Skeletal muscle cell (primary cell): Measurements from ENCODE around the gene IRX2.

Experiments
- DNase-seq: peaks from one replicate; pipeline ENCODE4 v3.0.0-alpha.2; 2010; ENCODE audit warnings: low read depth
- H3K4me3 ChIP-seq: 2 replicates; pipeline ENCODE4 v1.5.1; 2011; ENCODE audit warnings: low read depth, mild to moderate bottlenecking, control low read depth, low read length, moderate library complexity

Gene IRX2

DNA sequence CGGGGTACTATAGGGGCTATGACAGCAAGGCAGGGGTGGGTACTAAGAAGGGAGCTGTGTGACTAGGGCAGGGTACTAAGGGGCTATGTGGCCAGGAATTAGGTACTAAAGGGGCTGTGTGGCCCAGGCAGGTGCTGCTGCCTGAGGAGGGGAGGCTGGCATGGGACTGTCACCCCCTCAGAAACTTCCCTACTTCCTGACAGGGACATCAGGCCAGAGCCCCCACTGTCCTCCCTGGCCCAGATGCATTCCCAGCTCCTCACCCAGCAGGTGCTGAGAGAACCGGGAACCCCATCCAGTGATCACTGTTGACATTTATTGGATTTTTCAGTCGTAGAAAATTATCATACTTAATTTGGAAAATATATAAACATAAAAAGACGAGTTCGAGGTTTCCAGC is 26.6 kb downstream of the IRX2 start:
- H3K4me3 ChIP-seq, result no peak overlapping the region
- no peak for DNase-seq

DNA sequence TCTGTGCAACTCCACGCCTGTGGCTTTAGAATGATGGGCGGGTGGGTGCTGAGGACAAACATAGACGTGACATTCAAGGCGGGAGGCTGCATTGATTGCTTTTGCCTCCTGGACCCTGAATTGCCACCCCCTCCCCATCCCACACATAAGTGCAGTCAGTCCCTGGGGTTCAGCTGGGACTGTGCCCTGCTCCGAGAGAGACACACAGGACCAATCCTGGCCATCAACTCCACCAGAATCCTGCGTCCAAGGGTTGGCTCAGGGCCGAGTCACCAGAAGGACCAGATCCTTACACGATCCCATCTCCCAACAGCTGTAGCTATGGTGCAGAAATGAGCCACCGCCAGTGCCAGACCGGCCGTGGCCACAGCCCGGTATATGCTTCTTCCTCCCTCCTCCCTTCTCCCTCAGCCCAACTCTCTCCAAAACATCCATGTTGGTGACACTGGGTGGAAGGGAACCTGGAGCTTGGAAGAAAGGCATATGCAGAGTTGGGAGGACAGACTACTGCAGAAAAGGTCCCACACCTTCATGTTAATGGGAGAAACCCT is 27.4 kb downstream of the IRX2 start:
- H3K4me3 ChIP-seq, result no peak overlapping the region
- DNase-seq, result no peak

DNA sequence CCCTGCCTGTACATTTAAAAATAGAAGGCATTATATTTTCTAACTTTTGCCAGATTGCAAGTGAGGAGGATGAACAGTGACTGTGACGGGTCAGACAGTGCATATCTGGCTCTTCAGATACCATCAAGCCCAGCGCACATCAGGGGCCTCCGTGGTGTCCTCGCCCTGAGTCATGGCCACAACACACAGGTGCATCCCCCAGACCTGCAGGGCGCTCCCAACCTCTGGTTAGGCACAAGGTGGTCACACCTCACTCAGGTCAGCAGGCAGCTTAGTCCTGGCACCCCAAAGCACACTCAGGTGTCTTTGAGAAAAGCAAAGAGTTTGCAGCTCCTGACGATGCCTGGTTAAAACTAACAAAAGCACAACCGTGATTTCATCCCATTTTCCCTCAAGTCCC is 28.6 kb downstream of the IRX2 start:
- no peak overlapping the region for H3K4me3 ChIP-seq
- no peak for DNase-seq

DNA sequence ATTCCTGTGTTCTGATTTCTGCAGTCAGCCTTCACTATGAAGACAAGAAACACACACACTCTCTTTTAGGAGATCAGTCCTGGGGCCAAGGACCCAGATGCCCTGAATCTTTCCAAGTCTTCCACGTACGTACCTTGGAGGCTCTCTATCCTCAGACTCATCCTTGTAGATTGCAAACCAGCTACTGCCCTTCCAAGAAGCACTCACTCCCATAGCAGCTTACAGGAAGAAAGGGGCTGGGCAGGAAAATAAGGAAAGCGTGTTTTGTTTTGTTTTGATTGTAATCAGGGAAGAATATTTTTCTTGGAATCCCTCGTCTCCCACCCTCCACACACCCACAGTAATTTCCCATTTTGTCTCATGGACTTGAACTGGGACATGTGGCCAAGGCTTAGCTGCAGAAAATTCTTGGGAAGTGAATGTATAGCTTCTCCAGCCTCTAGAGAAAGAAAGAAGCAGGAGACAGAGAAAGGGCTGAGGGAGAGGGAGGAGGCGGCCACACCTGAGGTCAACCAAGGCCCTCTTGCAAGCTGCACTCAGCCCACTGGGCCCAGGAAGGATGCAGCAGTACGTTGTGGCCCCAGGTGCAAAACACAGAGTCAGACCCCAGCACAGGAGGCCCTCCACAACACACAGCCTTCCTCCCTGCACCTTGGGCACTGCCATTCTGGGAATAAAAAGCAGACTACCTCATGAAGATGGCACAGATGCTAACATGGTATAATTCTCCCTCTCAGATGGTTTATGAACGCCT is 29.9 kb downstream of the IRX2 start:
- no peak overlapping the region for H3K4me3 ChIP-seq
- no peak for DNase-seq

DNA sequence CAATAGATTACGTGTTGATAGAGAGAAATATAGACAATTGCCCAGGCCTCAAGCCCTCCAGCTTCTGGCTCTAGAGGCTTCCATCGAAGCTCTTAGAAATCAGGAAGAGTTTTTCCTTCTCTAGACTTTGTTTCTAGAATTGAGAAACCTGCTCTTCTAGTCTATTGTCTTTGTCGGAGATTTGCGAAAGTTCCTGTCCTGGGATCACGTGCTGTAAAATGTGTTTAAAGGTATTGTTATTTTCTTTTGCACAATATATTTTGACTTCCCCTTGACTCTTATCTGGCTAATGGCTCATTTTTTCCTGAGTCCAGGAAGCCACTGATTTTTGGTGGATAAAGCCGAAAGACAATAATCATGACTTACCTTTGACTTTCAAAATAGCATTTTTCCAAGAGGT is 32.1 kb downstream of the IRX2 start:
- DNase-seq, result no peak
- H3K4me3 ChIP-seq, result no peak overlapping the region

DNA sequence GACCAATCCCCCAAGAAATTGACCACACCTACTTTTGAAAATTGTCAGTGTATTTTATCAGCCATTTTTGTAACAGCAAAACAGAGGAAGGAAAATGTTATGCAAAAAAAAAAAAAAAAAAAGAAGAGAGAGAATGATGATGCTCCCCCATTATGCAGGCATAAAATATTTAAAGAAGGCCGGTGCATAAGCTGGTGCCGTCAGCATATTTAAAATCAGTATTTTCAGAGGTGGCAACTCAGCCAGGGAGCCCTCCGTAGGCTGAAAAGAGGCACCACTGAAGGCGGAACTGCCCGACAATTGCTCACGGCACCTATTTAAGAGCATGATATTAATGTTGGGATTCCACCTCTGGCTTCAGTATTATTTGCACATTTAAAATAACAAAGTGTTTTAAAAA is 33.4 kb downstream of the IRX2 start:
- no peak overlapping the region for H3K4me3 ChIP-seq
- DNase-seq, result no peak

DNA sequence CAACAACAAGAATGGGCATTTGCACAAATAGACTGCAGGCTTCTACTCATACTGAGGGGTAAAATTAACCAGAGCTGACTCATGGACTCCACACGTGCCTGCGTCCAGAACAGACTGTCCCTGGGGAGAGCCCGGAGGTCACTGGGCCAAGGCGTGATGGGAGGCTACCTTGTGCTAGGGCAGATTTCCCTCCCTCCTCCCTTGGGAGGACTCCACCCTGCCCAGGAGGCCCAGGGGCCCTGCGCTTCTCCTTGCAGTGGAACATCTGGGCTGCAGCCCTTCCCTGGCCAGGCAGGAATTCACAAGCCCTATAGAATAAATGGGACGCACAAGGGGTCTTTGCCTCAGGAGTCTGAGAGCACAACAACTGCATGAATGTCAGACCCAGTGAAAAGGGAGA is 35.6 kb downstream of the IRX2 start:
- H3K4me3 ChIP-seq, result no peak overlapping the region
- DNase-seq, result no peak

DNA sequence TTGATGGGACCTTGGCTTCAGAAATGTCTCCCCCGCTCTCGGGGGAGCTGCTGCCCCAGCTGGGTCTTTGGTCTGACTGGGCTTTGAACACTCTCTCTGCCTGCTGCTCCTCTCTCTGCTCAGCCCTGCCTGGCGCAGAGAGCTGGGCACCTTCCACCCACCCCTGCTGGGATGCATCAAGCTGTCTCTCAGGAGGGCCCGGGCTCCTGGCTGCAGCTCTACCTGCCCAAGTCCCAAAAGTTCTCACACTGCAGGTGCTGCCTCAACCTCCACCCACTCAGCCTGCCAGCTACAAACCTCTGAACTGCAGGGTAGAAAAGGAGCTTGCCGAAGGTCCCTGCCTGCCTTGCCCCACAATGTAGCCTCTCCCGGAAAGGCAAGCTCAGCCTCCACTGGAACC is 36.7 kb downstream of the IRX2 start:
- H3K4me3 ChIP-seq, result no peak overlapping the region
- no peak for DNase-seq

DNA sequence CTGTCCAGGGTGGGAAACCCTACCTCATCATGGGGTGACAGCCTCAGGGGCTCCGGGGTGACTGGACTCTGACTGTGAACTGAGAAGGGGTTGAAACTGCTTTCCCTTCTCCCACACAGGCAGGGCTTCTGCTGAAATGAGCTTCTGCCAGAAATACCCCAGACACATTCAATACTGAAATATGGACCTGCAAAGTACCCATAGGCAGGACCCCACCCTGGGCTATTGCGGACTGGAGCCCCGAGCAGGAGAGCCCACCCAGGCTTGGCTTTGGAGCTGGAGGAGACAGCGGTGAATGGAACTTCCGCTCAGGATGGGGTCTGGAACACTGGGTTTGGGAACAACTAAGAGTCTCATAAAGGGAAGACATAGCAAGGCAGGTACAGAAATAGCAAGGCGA is 37.5 kb downstream of the IRX2 start:
- no peak for DNase-seq
- no peak overlapping the region for H3K4me3 ChIP-seq

DNA sequence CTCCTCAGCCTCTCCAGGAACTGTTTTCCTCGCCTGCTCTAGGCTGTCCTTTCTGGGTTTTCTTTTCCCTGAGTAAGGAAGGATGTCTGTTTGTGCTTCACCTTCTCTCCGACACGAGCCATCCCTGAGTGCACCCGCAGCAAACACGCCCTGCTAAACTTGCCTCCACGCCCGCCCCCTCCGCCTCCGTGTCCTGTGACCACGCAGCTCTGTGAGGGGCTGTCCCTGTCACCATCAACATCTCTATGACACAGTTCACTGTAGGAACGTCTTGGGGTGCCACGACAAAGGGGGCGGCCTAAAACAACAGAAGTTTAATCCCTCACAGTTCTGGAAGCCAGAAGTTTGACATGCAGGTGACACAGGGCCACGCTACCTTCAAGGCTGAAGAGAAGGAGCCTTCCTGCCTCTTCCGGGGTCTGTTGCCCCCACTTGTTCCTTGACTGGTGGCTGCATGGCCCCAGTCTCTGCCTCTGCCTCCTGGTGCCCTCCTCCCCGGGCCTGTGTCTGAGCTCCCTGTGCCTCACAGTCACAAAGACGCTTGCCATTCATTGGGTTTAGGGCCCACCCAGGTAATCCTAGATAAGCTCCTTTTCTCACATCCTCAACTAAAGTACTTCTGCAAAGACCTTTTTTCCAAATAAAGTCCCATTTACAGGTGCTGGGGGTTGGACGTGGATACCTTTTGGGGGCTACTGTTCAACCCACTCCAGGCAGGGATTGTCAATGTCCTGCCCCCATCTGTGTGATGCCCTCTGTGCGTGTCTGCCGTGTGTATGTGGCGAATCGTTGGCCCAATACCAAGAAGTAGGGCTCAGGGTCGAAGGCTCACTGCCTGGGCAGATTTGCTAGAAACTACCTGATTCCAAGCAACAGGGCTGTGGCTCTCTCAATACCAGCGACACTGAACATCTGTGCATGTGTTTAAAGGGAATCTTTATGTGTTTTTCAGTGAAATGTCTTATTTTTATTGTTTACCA is 39.7 kb downstream of the IRX2 start:
- DNase-seq, result no peak
- H3K4me3 ChIP-seq, result no peak overlapping the region

DNA sequence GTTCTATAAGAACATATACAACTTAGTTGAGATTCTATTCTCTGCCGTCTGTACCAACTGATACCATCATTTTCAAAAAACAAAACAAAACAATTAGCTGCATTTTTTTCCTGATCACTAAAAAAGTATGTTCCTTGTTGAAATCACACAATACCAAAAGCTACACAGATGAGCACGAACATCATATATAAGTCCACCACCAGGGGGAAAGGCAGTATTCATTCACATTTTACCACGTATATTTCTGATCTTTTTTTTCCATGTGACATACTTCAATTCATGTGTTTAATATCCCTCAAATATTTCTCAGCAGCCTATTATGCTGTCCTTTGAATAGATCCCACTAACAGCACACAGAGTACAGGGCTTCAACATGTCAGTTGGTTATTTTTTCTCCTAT is 40.6 kb downstream of the IRX2 start:
- no peak overlapping the region for H3K4me3 ChIP-seq
- DNase-seq, result no peak

DNA sequence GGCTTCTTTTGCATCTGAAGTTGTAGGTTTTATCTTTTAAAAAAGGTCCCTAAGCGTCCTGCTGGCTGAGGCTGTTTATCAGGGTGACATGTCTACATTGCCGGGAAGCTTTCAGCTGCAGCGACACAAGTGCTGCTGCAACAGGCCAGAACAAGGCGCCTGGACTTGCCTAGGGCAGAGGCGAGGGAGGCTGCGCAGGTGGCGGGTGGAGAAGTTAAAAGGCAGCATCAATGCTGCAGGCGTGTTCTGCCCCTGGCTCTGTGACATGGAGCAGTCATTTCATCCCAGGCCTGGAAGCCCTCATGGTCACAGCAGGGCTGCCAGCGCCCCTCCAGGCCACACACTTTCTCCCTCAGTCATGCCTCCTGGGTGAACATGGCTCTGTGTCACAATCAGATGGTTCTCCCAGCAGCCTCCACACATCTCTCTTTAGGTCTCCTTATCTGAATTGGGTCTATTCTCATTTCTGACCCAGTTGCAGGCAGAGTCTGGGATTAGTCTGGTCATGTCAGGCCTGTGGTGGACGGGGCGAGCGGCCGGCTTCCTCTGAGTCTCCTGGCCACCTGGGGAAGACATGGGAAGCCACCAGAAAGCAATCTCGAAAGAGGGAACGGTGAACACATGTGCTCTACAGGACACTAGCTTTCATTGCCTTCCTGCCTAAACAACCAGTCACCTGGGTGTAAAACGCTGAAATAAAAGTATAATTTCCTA is 41.3 kb downstream of the IRX2 start:
- no peak for DNase-seq
- no peak overlapping the region for H3K4me3 ChIP-seq

DNA sequence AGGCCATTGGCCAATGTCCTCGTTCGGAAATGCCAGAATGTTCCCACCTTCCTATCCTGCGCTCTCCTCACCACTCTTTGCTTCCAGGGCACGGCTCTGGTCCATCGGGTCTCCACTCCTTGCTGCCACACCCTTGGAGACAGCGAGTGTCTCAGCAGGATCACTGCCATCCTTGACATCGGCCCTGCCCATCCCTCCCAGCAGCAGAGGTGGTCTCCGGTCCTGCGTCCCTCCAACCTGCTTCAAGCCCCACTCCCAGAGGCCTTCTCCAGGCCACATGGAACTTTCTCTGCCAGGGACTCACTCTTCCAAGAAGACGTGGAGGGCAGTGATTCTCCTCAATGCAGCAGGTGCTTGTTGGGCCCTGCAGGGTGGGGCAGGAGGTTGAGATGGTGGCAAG is 42.7 kb downstream of the IRX2 start:
- DNase-seq, result no peak
- H3K4me3 ChIP-seq, result no peak overlapping the region

DNA sequence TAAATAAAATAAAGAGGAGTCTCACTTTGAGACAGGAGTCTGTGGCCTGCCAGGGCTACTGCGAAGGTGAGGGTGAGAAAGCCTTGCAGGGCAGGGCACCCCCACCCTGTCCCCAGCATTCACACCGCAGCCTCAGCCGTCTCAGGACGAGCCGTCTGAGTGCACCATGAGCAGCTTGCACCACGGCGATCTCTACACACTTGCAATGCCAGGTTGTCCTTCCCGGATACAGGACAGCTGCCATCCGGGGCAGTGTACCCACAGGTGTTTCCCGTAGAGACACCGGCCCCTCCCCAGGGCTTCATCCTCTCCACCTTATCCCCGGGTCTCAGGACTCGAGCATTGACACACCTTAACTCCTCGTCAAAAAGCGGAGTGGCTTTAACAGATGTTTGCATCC is 43.3 kb downstream of the IRX2 start:
- no peak for DNase-seq
- H3K4me3 ChIP-seq, result no peak overlapping the region

DNA sequence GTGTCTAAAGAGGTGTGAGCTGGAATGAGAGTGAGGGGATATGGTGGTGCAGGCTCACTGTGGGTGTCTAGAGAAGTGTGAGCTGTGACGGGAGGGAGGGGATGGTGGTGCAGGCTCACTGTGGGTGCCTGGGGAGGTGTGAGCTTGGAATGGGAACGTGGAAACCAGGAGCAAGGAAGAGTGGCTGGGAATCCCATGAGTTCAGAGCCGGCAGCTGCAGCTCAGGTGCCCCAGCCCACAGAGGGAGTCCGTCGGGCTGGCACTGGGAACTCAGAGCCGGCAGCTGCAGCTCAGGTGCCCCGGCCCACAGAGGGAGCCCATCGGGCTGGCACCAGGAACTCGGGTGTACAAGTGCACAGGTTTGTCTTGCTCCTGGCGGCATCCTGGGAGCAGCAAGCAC is 45.6 kb downstream of the IRX2 start:
- no peak for DNase-seq
- H3K4me3 ChIP-seq, result no peak overlapping the region

DNA sequence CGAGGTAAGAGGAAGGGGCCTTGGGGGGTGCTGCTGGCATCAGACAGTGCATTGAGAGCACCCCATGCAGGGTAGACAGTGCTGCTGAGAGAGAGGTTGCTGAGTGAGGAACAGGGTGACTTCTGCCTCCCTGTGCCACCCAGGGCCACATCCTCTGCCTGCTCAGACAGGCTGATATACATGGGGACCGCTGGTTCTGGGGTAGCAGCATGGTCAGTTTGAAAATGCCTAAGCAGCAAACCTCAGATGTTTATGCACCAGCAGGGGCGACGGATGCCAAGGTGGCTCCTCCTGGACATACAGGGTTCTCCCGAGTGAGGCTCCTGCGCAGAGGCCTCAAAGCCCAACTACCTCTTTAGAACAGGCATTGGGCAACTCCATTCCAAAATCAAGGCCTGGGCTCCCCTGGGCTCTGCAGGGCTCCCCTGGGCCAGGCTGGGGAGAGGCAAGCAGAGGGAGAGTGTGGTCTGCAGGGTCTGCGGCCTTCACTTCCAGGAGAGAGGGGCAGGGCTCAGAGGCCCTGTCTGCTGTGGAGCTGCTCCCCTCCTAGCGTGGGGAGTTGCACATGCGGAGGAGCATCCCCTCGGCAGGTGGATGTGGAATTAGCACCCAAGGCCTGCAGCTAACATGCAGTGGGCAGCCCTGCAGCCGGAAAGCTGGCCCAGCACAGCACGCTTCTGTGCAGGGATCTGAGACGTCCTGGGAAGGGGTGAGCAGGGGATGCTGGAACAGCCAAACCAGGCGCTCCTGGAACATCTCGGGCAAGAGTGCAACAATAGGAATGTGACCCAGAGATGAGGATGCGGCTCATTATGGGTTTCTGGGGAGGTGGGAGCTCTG is 46.5 kb downstream of the IRX2 start:
- H3K4me3 ChIP-seq, result no peak overlapping the region
- DNase-seq, result no peak

DNA sequence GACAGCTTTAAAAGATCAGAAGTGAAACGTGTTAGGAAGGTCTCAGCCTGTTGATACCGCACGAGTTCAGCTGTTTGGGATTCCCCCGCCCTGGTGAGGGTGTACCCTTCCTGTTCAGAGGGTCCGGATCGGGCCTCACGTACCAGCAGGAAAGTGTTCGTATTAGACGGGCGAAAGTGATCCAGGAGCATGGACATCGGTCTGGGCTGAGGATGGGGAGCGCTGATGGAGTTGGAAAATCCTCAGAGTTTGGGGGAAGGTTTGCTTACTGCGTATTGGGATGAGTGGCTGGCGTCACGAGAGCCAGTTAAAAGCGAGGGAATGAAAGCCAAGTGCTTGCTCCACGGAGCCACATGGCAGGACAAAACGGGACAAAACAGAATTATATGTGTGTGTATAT is 47.4 kb downstream of the IRX2 start:
- DNase-seq, result no peak
- H3K4me3 ChIP-seq, result no peak overlapping the region

DNA sequence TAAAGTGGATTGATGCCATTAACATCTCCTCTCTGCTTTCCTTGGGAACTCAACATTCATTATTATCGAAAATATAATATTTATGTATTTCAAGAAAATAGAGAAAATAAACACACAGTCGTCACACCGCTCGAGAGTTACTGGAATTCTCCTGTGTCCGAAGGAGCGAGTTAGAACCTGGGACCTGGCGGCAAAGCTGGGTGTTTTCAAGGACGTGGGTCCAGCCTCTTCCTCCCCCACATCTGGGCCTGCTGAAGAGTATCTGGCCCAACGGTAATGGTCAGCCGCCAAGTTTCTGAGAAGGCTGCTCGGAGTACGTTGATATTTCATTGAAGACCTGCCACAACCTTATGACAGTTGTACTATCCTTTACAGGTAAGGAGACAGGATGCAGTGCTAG is 47.9 kb downstream of the IRX2 start:
- no peak for DNase-seq
- H3K4me3 ChIP-seq, result no peak overlapping the region

DNA sequence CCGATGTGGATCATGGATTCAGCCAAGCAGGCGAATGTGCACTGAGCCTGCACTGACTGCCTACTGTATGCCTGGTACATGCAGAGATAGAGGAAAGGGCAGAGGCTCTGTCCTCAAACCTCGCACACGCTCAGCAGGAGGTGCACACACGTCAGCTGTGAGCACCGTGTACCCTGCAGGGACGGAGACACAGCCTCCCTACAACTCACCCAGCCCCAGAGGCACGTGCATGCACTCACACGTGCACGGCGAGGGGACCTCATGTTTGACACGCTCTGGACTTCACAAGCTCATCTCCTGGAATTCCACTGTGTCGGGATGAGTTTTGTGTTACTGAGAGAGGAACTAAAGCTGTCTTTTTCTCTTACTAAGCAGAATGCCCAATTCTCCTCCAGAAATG is 48.4 kb downstream of the IRX2 start:
- DNase-seq, result no peak
- H3K4me3 ChIP-seq, result no peak overlapping the region
